ENCODE results near the gene HOXD1. TPM values are rescaled to one million over a fixed set of nuclear protein-coding genes. Genes with fewer than 3 reads are reported as not detected.

The HOXD1 gene
- total RNA-seq, 1 donor = under 0.01 TPM

- no peak overlapping the region for H3K4me3 ChIP-seq (ENCODE audit: low read depth, low read length)
- no peak for TF ChIP-seq CTCF (IDR thresholded peaks at IDR 0.05; ENCODE audit: insufficient read depth, low read depth, low read length)
- no peak for DNase-seq (ENCODE audit: low read depth)
Observed at GRCh38 chr2:176145085-176145969, 43.1 kb upstream of the HOXD1 start.

GRCh38 chr2:176146101-176146500 lies 42.4 kb upstream of the HOXD1 start:
- TF ChIP-seq CTCF (IDR thresholded peaks at IDR 0.05; ENCODE audit: insufficient read depth, low read depth, low read length) = no peak
- H3K4me3 ChIP-seq (ENCODE audit: low read depth, low read length) = no peak overlapping the region
- DNase-seq (ENCODE audit: low read depth) = peak; percentile 42

GRCh38 chr2:176146645-176147044 lies 41.8 kb upstream of the HOXD1 start:
- no peak for TF ChIP-seq CTCF (IDR thresholded peaks at IDR 0.05; ENCODE audit: insufficient read depth, low read depth, low read length)
- no peak for DNase-seq (ENCODE audit: low read depth)

GRCh38 chr2:176147210-176147799 lies 41.2 kb upstream of the HOXD1 start:
- no peak overlapping the region for H3K4me3 ChIP-seq (ENCODE audit: low read depth, low read length)
- no peak for TF ChIP-seq CTCF (IDR thresholded peaks at IDR 0.05; ENCODE audit: insufficient read depth, low read depth, low read length)
- no peak for DNase-seq (ENCODE audit: low read depth)

More at GRCh38 chr2:176146645-176147044, 41.8 kb upstream of the HOXD1 start:
- H3K4me3 ChIP-seq (ENCODE audit: low read depth, low read length) = no peak overlapping the region

- no peak for TF ChIP-seq CTCF (IDR thresholded peaks at IDR 0.05; ENCODE audit: insufficient read depth, low read depth, low read length)
- no peak for DNase-seq (ENCODE audit: low read depth)
Observed at GRCh38 chr2:176147800-176148496, 40.5 kb upstream of the HOXD1 start.

GRCh38 chr2:176148751-176149421 lies 39.6 kb upstream of the HOXD1 start:
- no peak for DNase-seq (ENCODE audit: low read depth)
- TF ChIP-seq CTCF (IDR thresholded peaks at IDR 0.05; ENCODE audit: insufficient read depth, low read depth, low read length) = no peak
- no peak overlapping the region for H3K4me3 ChIP-seq (ENCODE audit: low read depth, low read length)

More at GRCh38 chr2:176147800-176148496, 40.5 kb upstream of the HOXD1 start:
- no peak overlapping the region for H3K4me3 ChIP-seq (ENCODE audit: low read depth, low read length)
